ENCODE data around the gene PRR35. TPM values are rescaled to one million over a fixed set of nuclear protein-coding genes. Genes with fewer than 3 reads are reported as not detected.

The PRR35 gene
- total and polyA plus RNA-seq, 2 donors (not counting 3 experiments of a cell fraction or from before 2014, with no cell fraction given) = not detected

- TF ChIP-seq POLR2AphosphoS5 (IDR thresholded peaks at IDR 0.05; ENCODE audit: insufficient read depth, low read depth, low read length) = peak; percentile 14
- no peak for TF ChIP-seq MYC (IDR thresholded peaks at IDR 0.05; ENCODE audit: low read depth, low read length)
- CTCF ChIA-PET = interaction anchor here (1.0 to 2.1 kb wide), 5 partner anchors 10 to 92 kb away, joined by 3 to 10 read pairs (median 5); no protein-coding TSS in a partner anchor
- no peaks in the 10 kb centered on the region for H3K27me3 ChIP-seq (ENCODE audit: control insufficient read depth in 2 of 2, insufficient read depth in 2 of 2, low read length in 2 of 2)
- no peaks in the 10 kb centered on the region for H3K9me1 ChIP-seq (replicated peaks; ENCODE audit: control insufficient read depth, extremely low read depth, insufficient read depth, low read length)
- no peaks in the 10 kb centered on the region for H4K20me1 ChIP-seq (replicated peaks; ENCODE audit: control insufficient read depth, extremely low read depth, insufficient read depth, low read length)
- no peak overlapping the region for H2AFZ ChIP-seq (ENCODE audit: low read depth, low read length)
- no TSS peak for BruUV-seq (replicated peaks)
- peaks cover 2% of the 10 kb centered on the region for H3K4me1 ChIP-seq (ENCODE audit: control insufficient read depth, extremely low read depth, insufficient read depth, low read length)
- no peak for DNase-seq (ENCODE audit: low read depth, low spot score)
- peaks cover 0 to 16% of the 10 kb centered on the region in 2 experiments for H3K36me3 ChIP-seq (ENCODE audit: control insufficient read depth in 2 of 2, extremely low read depth in 1 of 2, insufficient read depth in 2 of 2, low read length in 2 of 2)
- dilution Hi-C loops (cut with MboI; ENCODE audit: extremely low pct_ligation_motif_present, low sequenced_read_pairs) (no loop called here), intact Hi-C loops (cut with micrococcal nuclease) (no loop called here)
- H3K4me3 ChIP-seq (replicated peaks in 1 of 3; ENCODE audit: insufficient read depth in 1 of 3, low read depth in 1 of 3, low read length in 3 of 3) = no peak overlapping the region
- POLR2A ChIA-PET = interaction anchor here (0.6 kb wide), 1 partner anchor 76 kb away, joined by 6 read pairs; no protein-coding TSS in a partner anchor
- FAIRE-seq = no peak
- H3K4me2 ChIP-seq (ENCODE audit: insufficient read depth, low read length) = no peak overlapping the region
- H3K79me2 ChIP-seq (ENCODE audit: control insufficient read depth, insufficient read depth, low read length) = no peaks in the 10 kb centered on the region
- H3K9me3 ChIP-seq (replicated peaks; ENCODE audit: control insufficient read depth, insufficient read depth, low read length) = no peaks in the 10 kb centered on the region
- H3K27ac ChIP-seq (ENCODE audit: insufficient read depth, low read depth, low read length) = no peak overlapping the region
- no peak overlapping the region for H3K9ac ChIP-seq (replicated peaks; ENCODE audit: extremely low read depth, insufficient read depth, low read length)
Measured at GRCh38 chr16:578232-578869, 18.2 kb downstream of the PRR35 start.

- BruUV-seq (replicated peaks) = no TSS peak
- Histone ChIP-seq H3K79me2 (ENCODE audit: control insufficient read depth, insufficient read depth, low read length) (no peaks in the 10 kb centered on the region), H3K9me3 (replicated peaks; ENCODE audit: control insufficient read depth, insufficient read depth, low read length) (no peaks in the 10 kb centered on the region), H3K4me2 (ENCODE audit: insufficient read depth, low read length) (no peak overlapping the region), H4K20me1 (replicated peaks; ENCODE audit: control insufficient read depth, extremely low read depth, insufficient read depth, low read length) (no peaks in the 10 kb centered on the region), H3K4me3 (replicated peaks in 1 of 3; ENCODE audit: insufficient read depth in 1 of 3, low read depth in 1 of 3, low read length in 3 of 3) (peak overlapping the region in 1 of 3 experiments; percentile 20), H3K9me1 (replicated peaks; ENCODE audit: control insufficient read depth, extremely low read depth, insufficient read depth, low read length) (no peaks in the 10 kb centered on the region), H3K9ac (replicated peaks; ENCODE audit: extremely low read depth, insufficient read depth, low read length) (no peak overlapping the region), H2AFZ (ENCODE audit: low read depth, low read length) (peak overlapping the region; percentile 5), H3K36me3 (ENCODE audit: control insufficient read depth in 2 of 2, extremely low read depth in 1 of 2, insufficient read depth in 2 of 2, low read length in 2 of 2) (peaks cover 0 to 14% of the 10 kb centered on the region in 2 experiments), H3K27ac (ENCODE audit: insufficient read depth, low read depth, low read length) (no peak overlapping the region), H3K27me3 (ENCODE audit: control insufficient read depth in 2 of 2, insufficient read depth in 2 of 2, low read length in 2 of 2) (no peaks in the 10 kb centered on the region), H3K4me1 (ENCODE audit: control insufficient read depth, extremely low read depth, insufficient read depth, low read length) (peaks cover 2% of the 10 kb centered on the region)
- dilution Hi-C loops (cut with MboI; ENCODE audit: extremely low pct_ligation_motif_present, low sequenced_read_pairs) = no loop called here
- DNase-seq (ENCODE audit: low read depth, low spot score) (peak; percentile 76), FAIRE-seq (peak; percentile 82)
- POLR2A ChIA-PET = no interaction called here
- TF ChIP-seq MAX (IDR thresholded peaks at IDR 0.05; ENCODE audit: insufficient read depth, insufficient read length) (no peak), CTCF (IDR thresholded peaks at IDR 0.05; ENCODE audit: extremely low read depth in 1 of 2, insufficient read depth in 1 of 2, low read depth in 1 of 2, low read length in 2 of 2) (peak; percentile 95 to 98), MYC (IDR thresholded peaks at IDR 0.05; ENCODE audit: low read depth, low read length) (peak; percentile 47), GATA2 (IDR thresholded peaks at IDR 0.05; ENCODE audit: insufficient read depth, insufficient read length, low read depth, low read length) (no peak), FOS (IDR thresholded peaks at IDR 0.05; ENCODE audit: borderline replicate concordance, insufficient read depth, low read length) (no peak), POLR2AphosphoS5 (IDR thresholded peaks at IDR 0.05; ENCODE audit: insufficient read depth, low read depth, low read length) (peak; percentile 22), JUN (IDR thresholded peaks at IDR 0.05; ENCODE audit: borderline replicate concordance, insufficient read depth, insufficient read length, low read depth) (no peak), POLR2A (IDR thresholded peaks at IDR 0.05; ENCODE audit: low read depth, low read length) (no peak)
- CTCF ChIA-PET = interaction anchor here (0.5 to 2.1 kb wide), 14 partner anchors 10 to 107 kb away, joined by 3 to 10 read pairs (median 4); partner anchors contain the start of genes METTL26, RAB40C, RHOT2 and STUB1
- intact Hi-C loops (cut with micrococcal nuclease) = loop anchor here (1.0 kb wide), 1 partner anchor 81 kb away; no protein-coding TSS in a partner anchor
Measured at GRCh38 chr16:578870-579405, 18.7 kb downstream of the PRR35 start.

Measured in endothelial cell of umbilical vein (primary cell).